Stimulated activated naive CD8-positive, alpha-beta T cell treated with anti-CD3 and anti-CD28 coated beads, Interleukin-15, Interleukin-2, amounts not matched to agents 100 ng/mL and 50 ng/mL, for 24 hours (primary cell): Measurements from ENCODE around the gene ANKRD63.

Experiments used
- H3K27ac Mint-ChIP-seq: one replicate; pipeline ENCODE4 v1.8.0; 2021; ENCODE audit warnings: mild to moderate bottlenecking, mixed read lengths
- H3K27me3 Mint-ChIP-seq: one replicate; pipeline ENCODE4 v1.8.0; 2021; ENCODE audit warnings: mixed read lengths
- H3K36me3 Mint-ChIP-seq: one replicate; pipeline ENCODE4 v1.8.0; 2021; ENCODE audit warnings: low read depth, mixed read lengths
- H3K4me1 Mint-ChIP-seq: one replicate; pipeline ENCODE4 v1.8.0; 2021; ENCODE audit warnings: low read depth, mixed read lengths
- H3K4me3 Mint-ChIP-seq: one replicate; pipeline ENCODE4 v1.8.0; 2021; ENCODE audit warnings: mild to moderate bottlenecking, mixed read lengths
- H3K9me3 Mint-ChIP-seq: one replicate; pipeline ENCODE4 v1.8.0; 2021; ENCODE audit warnings: mixed read lengths

ANKRD63 gene

DNA sequence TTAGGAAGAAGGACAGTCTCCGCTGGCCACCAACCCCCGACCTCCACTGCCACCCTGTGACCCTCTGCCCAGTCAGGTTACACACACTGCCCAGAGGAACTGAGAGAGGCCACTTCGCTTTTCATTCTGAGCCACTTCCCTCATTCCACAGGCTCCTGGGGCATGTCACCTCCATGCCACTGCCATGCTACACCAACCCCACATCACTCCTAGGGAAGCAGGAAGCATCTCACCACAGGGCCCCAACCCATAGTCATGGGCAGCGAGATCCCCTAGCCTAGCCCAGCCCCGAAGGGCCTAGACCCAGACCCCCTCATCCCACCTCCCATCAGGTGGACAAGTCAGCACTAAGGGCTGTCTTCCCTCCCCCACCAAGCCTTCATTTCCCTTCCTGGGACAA, 23.5 kb upstream of the ANKRD63 start:
- H3K36me3 Mint-ChIP-seq = peaks cover 3% of the 10 kb centered on the region
- H3K4me1 Mint-ChIP-seq = peaks cover 31% of the 10 kb centered on the region
- no peaks in the 10 kb centered on the region for H3K27me3 Mint-ChIP-seq
- H3K4me3 Mint-ChIP-seq = peak overlapping the region; percentile 92
- H3K27ac Mint-ChIP-seq = peak overlapping the region; percentile 9
- H3K9me3 Mint-ChIP-seq = no peaks in the 10 kb centered on the region

DNA sequence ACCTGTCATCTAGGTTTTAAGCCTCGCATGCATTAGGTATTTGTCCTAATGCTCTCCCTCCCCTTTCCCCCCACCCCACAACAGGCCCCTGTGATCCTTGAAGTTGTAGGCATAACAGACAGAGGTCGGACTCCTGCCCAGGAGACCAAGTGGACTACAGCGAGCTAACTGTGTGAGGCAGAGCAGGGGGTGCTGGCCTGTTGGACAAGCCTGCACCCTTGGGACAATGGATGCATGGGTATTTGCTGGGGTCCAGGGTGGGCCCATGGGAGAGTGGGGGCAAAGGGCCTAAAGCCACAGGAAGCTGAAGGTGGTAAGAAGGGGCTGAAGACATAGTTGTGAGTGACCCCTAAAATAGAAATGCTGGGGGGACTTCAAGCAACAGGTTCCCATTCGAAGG, 22.4 kb upstream of the ANKRD63 start:
- Mint-ChIP-seq H3K27me3 (no peaks in the 10 kb centered on the region), H3K4me1 (peaks cover 31% of the 10 kb centered on the region), H3K9me3 (no peaks in the 10 kb centered on the region), H3K4me3 (no peak overlapping the region), H3K36me3 (peaks cover 12% of the 10 kb centered on the region), H3K27ac (no peak overlapping the region)

- no peaks in the 10 kb centered on the region for H3K9me3 Mint-ChIP-seq
- no peaks in the 10 kb centered on the region for H3K27me3 Mint-ChIP-seq
- peaks cover 16% of the 10 kb centered on the region for H3K4me1 Mint-ChIP-seq
- no peak overlapping the region for H3K27ac Mint-ChIP-seq
- peaks cover 26% of the 10 kb centered on the region for H3K36me3 Mint-ChIP-seq
- no peak overlapping the region for H3K4me3 Mint-ChIP-seq
These were observed 20.7 kb upstream of the ANKRD63 start for GRCh38 chr15:40303576-40303975.

DNA sequence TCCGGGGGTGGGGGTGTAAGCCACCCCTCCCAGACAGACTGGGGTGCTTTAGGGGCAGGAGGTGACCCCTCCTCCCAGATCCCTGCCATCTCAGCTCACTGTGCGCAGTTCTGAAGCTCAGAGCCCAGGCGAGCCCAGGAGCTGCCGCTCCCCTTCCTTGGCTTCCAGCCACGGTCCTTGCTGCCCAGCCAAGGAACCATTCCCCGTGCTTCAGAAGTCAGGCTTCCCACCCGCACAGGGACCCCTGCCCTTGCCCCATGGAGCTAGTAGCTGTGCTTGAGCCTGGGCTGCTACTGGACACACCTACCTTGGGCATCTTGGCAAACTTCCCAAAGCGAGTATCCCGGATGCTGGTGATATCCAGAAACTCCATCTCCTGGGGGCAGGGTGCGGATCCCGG, 20.1 kb upstream of the ANKRD63 start:
- H3K27ac Mint-ChIP-seq = no peak overlapping the region
- no peaks in the 10 kb centered on the region for H3K27me3 Mint-ChIP-seq
- H3K9me3 Mint-ChIP-seq = no peaks in the 10 kb centered on the region
- peaks cover 26% of the 10 kb centered on the region for H3K36me3 Mint-ChIP-seq
- peaks cover 13% of the 10 kb centered on the region for H3K4me1 Mint-ChIP-seq
- H3K4me3 Mint-ChIP-seq = no peak overlapping the region

DNA sequence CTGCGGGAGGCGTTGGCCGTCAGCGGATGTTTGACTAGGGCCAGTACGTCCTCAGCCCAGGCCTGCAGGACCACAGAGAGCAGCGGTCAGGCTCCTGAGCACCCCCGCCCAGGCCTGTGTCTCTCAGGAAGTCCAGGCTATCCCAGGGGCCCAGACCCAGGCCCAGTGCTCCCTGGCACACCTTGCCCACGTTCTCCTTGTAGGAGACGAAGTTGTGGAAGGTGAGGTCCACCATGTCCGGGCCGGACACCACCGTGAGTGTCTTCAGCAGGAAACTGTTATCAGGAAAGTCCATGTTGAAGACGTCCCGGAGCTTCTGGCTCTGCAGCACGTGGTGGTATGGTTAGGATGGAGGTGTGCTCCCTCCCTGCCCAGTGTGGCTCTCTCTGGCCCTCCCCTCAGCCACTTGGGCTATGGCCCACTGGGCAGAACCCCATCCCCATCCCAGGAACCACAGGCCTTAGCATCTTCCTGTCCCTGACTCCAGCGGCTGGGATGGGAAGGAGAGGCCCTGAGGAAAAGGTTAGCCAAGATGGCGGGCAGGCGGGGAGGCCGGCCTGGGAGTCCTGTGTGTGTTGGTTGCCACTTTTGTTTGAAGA, 19.5 kb upstream of the ANKRD63 start:
- Mint-ChIP-seq H3K27me3 (no peaks in the 10 kb centered on the region), H3K4me3 (no peak overlapping the region), H3K27ac (no peak overlapping the region), H3K9me3 (no peaks in the 10 kb centered on the region), H3K36me3 (peaks cover 26% of the 10 kb centered on the region), H3K4me1 (peaks cover 13% of the 10 kb centered on the region)

DNA sequence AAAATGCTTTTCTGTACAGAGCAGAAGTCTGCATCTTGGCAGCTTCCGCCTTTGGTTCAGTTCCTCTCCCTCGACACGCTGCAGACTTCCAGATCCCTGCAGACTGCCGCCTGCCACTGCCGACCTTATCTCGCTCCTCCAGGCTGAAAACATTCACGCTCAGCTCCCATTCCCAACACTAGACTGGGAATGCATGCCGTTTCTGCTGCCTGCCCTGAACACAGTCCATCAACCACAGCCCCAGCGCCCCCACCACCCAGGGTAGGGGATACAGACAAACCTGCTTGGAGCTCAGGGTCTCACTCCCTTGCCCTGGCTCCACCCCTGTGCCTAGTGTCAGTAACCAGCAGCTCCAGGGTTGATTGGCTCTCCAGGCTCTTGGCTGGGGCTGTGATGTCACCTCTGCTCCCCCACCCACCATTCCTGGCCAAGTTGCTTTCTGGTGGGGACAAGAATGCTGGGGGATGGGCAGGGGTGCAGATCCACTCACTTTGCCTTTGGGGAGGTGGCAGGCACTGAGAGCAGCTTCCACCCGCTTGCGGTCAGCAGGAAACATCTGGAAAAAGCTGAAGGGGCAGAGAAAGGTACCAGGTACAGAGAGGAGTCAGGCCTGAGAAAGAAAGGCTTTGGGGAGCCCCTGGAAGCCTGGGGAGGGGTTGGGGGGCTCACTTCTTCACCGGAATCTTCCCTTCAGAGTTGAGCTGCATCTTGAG, 18.8 kb upstream of the ANKRD63 start:
- Mint-ChIP-seq H3K4me3 (no peak overlapping the region), H3K9me3 (no peaks in the 10 kb centered on the region)

GRCh38 chr15:40300771-40301170, 17.9 kb upstream of the ANKRD63 start:
- Mint-ChIP-seq H3K36me3 (peaks cover 30% of the 10 kb centered on the region), H3K9me3 (no peaks in the 10 kb centered on the region), H3K4me3 (no peak overlapping the region), H3K4me1 (no peaks in the 10 kb centered on the region), H3K27me3 (no peaks in the 10 kb centered on the region), H3K27ac (no peak overlapping the region)

More for the DNA sequence above, 18.8 kb upstream of the ANKRD63 start:
- Mint-ChIP-seq H3K36me3 (peaks cover 30% of the 10 kb centered on the region), H3K4me1 (peaks cover 8% of the 10 kb centered on the region), H3K27ac (no peak overlapping the region), H3K27me3 (no peaks in the 10 kb centered on the region)

GRCh38 chr15:40300367-40300766, 17.5 kb upstream of the ANKRD63 start:
- H3K27ac Mint-ChIP-seq = no peak overlapping the region
- no peaks in the 10 kb centered on the region for H3K4me1 Mint-ChIP-seq
- H3K4me3 Mint-ChIP-seq = no peak overlapping the region
- no peaks in the 10 kb centered on the region for H3K27me3 Mint-ChIP-seq
- peaks cover 30% of the 10 kb centered on the region for H3K36me3 Mint-ChIP-seq
- H3K9me3 Mint-ChIP-seq = no peaks in the 10 kb centered on the region

DNA sequence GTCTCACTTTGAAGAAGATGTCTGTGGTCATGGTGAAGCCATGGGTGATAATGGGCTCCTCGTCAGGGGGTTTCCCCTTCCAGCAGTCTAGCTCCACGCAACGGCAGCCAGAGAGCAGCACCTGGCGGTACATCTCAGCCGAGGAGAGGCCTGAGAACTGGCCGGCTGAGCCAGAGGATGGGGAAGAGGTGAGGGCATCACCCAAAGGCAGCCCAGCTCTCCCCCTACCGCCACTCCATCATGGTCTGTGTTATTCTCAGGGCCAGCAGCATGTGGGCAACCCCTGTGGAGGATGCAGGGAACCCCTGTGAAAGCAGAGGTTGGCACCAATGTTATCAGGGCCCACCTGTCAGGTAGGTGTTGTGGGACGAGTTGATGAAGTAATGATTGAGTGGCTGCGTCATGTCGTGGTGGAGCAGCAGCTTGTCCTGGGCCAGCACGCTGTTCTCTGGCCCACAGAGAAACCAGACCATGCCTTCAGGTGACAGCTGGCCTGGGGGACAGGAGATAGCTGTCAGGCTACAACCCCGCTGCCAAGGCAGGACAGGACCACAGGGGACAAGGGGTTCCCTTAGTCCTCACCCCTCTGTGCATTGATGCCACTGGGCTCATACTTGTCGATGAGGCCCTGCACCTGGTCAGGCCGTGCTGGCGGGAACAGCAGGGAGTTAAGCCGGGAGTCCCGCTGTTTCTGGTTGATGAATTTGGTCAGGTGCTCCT, 15.5 kb upstream of the ANKRD63 start:
- H3K4me1 Mint-ChIP-seq = no peaks in the 10 kb centered on the region
- H3K4me3 Mint-ChIP-seq = no peak overlapping the region
- no peaks in the 10 kb centered on the region for H3K9me3 Mint-ChIP-seq
- peaks cover 30% of the 10 kb centered on the region for H3K36me3 Mint-ChIP-seq
- H3K27me3 Mint-ChIP-seq = no peaks in the 10 kb centered on the region
- no peak overlapping the region for H3K27ac Mint-ChIP-seq

- Mint-ChIP-seq H3K4me1 (no peaks in the 10 kb centered on the region), H3K36me3 (peaks cover 30% of the 10 kb centered on the region), H3K9me3 (no peaks in the 10 kb centered on the region), H3K4me3 (no peak overlapping the region), H3K27ac (no peak overlapping the region), H3K27me3 (no peaks in the 10 kb centered on the region)
These were observed 14.5 kb upstream of the ANKRD63 start for GRCh38 chr15:40297356-40297755.

DNA sequence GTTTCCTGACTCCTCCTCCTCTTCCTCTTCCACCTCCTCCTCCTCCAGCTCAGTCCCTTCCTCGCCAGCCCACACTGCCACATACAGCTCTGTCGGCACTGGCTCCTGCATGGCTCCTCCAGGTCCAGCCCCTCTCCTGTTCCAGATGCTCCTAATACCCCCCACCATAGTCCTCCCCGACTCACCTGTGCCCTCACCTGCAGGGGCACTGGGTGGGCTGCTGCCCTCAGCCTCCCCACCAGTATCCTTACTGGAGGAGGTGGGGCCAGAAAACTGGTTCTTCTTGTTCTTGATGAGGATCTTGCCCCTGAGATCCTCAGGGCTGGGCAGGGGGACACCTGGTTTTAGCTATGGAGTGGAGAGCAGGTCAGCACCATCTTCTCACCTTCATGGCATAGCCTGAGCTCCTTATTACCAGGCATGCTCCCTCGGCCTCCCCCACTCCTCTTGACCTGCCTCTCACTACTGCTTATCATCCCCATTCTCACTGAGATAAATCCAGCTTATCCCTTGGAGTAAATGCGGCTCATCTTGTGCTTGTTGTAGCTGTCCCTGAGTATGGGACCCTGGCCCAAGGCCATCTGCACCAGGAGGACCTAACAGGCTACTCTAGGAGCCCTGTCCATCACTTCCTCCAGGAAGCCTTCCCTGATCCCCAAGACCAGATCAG, 13.8 kb upstream of the ANKRD63 start:
- peaks cover 29% of the 10 kb centered on the region for H3K36me3 Mint-ChIP-seq
- H3K4me3 Mint-ChIP-seq = no peak overlapping the region

DNA sequence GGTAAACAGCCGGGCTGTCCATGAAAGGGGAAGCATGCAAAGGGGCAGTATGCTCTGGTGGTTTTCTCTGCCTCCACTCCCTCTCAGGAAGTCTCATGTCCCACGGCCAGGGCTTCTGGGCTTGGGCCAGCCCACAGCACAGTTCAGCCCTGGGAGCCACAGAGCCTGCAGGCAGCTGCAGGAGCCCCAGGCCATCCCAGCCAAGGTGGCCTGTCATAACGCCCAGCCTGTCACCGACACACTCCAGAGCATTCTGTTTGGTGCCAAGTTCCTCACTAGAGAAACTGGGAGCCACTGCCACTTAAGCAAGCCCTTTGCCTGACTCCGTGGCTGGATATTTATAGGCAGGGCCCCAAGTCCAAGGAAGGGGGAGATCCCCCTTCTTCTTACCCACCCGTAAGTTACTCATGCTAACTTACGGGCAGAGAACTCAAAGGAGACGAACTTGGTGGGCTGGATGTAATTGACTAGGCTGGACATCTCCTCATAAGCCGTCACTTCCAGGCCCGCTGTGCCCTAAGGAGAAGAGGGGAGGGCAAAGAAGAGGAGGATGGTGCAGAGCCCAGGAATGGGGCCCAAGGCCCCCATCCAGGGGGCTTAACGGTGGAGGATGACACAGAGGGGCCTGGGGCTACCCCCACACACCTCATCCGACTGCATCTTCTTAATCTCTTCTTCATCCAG, 13.2 kb upstream of the ANKRD63 start:
- Mint-ChIP-seq H3K27ac (no peak overlapping the region), H3K36me3 (peaks cover 25% of the 10 kb centered on the region), H3K9me3 (no peaks in the 10 kb centered on the region), H3K4me1 (no peaks in the 10 kb centered on the region), H3K27me3 (no peaks in the 10 kb centered on the region), H3K4me3 (no peak overlapping the region)

More for the DNA sequence above, 13.8 kb upstream of the ANKRD63 start:
- Mint-ChIP-seq H3K4me1 (no peaks in the 10 kb centered on the region), H3K27ac (no peak overlapping the region), H3K27me3 (no peaks in the 10 kb centered on the region), H3K9me3 (no peaks in the 10 kb centered on the region)

GRCh38 chr15:40295297-40295696, 12.4 kb upstream of the ANKRD63 start:
- peaks cover 21% of the 10 kb centered on the region for H3K36me3 Mint-ChIP-seq
- H3K9me3 Mint-ChIP-seq = no peaks in the 10 kb centered on the region
- no peak overlapping the region for H3K4me3 Mint-ChIP-seq
- H3K27ac Mint-ChIP-seq = no peak overlapping the region
- no peaks in the 10 kb centered on the region for H3K27me3 Mint-ChIP-seq
- H3K4me1 Mint-ChIP-seq = no peaks in the 10 kb centered on the region

- H3K27ac Mint-ChIP-seq = no peak overlapping the region
- no peaks in the 10 kb centered on the region for H3K9me3 Mint-ChIP-seq
- H3K27me3 Mint-ChIP-seq = no peaks in the 10 kb centered on the region
- H3K4me3 Mint-ChIP-seq = no peak overlapping the region
- peaks cover 18% of the 10 kb centered on the region for H3K36me3 Mint-ChIP-seq
- no peaks in the 10 kb centered on the region for H3K4me1 Mint-ChIP-seq
These were observed 11.3 kb upstream of the ANKRD63 start for GRCh38 chr15:40293905-40294895.
